ENCODE results near the gene OR2AP1. TPM values are rescaled to one million over a fixed set of nuclear protein-coding genes. Genes with fewer than 3 reads are reported as not detected.
"Not testable (repeated sequence)": the region's sequence is repeated elsewhere in the genome, so short reads cannot be mapped to it uniquely, and the experiment has no call there.

Gene OR2AP1
- total RNA-seq = not detected

DNA sequence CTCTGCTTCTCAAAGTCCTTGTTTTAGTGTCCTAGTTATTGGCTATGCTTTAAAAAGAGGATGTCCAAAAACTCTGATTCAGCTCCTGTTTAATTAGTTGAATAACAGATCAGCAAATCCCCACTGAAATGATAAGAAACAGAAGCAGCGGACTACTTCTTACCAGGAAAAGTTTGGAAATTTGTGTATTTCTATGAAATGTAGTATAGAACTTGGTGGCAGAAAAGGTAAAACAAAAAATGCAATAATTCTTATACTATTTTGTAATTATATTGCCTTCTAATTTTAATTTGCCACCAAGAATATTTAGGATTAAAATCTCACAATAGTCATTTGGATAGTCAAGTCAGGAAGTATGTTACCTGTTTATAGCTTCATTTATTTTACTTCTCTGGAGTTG, at the start of gene OR2AP1:
TSS of gene OR2AP1 (plus strand) at position 301 of the 400 bp plus-strand sequence. CDS start 1,947 bp downstream, outside the sequence.
- Histone ChIP-seq H3K9me3 (peaks cover 14 to 18% of the 10 kb centered on the region in 2 donors), H3K27me3 (no peaks in the 10 kb centered on the region), H3K4me1 (no peaks in the 10 kb centered on the region), H3K36me3 (no peaks in the 10 kb centered on the region), H3K4me3 (no peak within 1 kb of the TSS), H3K27ac (no peak within 1 kb of the TSS)
- 70 to 79% methylated on average over 1 of the region's 1 CpG for WGBS, 2 donors (ENCODE audit: low coverage in 1 of 2)
- in situ Hi-C loops (cut with MboI; ENCODE audit: low pct_ligation_motif_present in 1 of 4, low pct_unique_long_range_greater_than_20kb in 1 of 4, low sequenced_read_pairs in 3 of 4) (no loop called here), intact Hi-C loops (cut with DNase I; ENCODE audit: low total_unique reads) (no loop called here)
- no peak for DNase-seq
- TF ChIP-seq POLR2AphosphoS5 (IDR thresholded peaks at IDR 0.05) (no peak), POLR2A (IDR thresholded peaks at IDR 0.05) (no peak), EP300 (IDR thresholded peaks at IDR 0.05; ENCODE audit: low read depth) (no peak)
- TF ChIP-seq, protein P1, sequence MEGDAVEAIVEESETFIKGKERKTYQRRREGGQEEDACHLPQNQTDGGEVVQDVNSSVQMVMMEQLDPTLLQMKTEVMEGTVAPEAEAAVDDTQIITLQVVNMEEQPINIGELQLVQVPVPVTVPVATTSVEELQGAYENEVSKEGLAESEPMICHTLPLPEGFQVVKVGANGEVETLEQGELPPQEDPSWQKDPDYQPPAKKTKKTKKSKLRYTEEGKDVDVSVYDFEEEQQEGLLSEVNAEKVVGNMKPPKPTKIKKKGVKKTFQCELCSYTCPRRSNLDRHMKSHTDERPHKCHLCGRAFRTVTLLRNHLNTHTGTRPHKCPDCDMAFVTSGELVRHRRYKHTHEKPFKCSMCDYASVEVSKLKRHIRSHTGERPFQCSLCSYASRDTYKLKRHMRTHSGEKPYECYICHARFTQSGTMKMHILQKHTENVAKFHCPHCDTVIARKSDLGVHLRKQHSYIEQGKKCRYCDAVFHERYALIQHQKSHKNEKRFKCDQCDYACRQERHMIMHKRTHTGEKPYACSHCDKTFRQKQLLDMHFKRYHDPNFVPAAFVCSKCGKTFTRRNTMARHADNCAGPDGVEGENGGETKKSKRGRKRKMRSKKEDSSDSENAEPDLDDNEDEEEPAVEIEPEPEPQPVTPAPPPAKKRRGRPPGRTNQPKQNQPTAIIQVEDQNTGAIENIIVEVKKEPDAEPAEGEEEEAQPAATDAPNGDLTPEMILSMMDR (IDR thresholded peaks at IDR 0.05) = no peak

DNA sequence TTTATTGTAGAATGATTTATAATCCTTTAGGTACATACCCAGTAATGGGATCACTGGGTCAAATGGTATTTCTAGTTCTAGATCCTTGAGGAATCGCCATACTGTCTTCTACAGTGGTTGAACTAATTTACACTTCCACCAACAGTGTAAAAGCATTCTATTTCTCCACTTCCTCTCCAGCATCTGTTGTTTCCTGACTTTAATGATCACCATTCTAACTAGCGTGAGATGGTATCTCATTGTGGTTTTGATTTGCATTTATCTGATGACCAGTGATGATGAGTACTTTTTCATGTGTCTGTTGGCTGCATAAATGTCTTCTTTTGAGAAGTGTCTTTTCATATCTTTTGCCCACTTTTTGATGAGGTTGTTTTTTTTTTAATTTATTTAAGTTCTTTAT, 24.0 kb upstream of the OR2AP1 start:
- H3K27me3 ChIP-seq; in situ Hi-C loops (cut with MboI; ENCODE audit: low pct_ligation_motif_present in 1 of 4, low pct_unique_long_range_greater_than_20kb in 1 of 4, low sequenced_read_pairs in 3 of 4); H3K4me3 ChIP-seq; DNase-seq; H3K36me3 ChIP-seq; intact Hi-C loops (cut with DNase I; ENCODE audit: low total_unique reads); H3K27ac ChIP-seq; H3K4me1 ChIP-seq; H3K9me3 ChIP-seq: not testable (repeated sequence)
- 73 to 92% methylated on average over 2 of the region's 2 CpGs for WGBS, 2 donors (ENCODE audit: low coverage in 1 of 2)

DNA sequence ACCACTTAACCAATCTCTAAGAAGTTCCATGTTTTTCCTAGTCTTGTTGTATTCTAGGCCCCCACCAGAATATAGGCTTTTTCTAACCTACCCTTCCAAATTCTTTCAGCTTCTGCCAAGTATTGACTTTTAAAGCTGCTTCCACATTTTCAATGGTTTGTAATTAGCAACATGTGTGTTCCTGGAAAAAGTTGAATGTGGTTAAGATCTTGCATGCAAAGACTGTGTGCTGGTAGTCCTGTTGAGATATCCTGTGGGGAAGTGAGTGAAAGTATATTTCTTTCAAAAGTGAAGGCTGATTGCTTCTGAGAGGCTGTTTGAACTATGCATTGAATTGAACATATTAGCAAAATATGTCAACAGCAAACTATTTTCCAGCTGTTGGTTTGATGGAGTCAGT, 23.5 kb upstream of the OR2AP1 start:
- Histone ChIP-seq H3K4me1 (no peaks in the 10 kb centered on the region), H3K4me3 (no peak overlapping the region), H3K27me3 (no peaks in the 10 kb centered on the region), H3K27ac (no peak overlapping the region), H3K36me3 (no peaks in the 10 kb centered on the region), H3K9me3 (no peaks in the 10 kb centered on the region)
- in situ Hi-C loops (cut with MboI; ENCODE audit: low pct_ligation_motif_present in 1 of 4, low pct_unique_long_range_greater_than_20kb in 1 of 4, low sequenced_read_pairs in 3 of 4) = no loop called here
- TF ChIP-seq EP300 (IDR thresholded peaks at IDR 0.05; ENCODE audit: low read depth) (no peak), POLR2AphosphoS5 (IDR thresholded peaks at IDR 0.05) (no peak), POLR2A (IDR thresholded peaks at IDR 0.05) (no peak)
- TF ChIP-seq, protein P1 (IDR thresholded peaks at IDR 0.05) = no peak
- intact Hi-C loops (cut with DNase I; ENCODE audit: low total_unique reads) = no loop called here
- no peak for DNase-seq

DNA sequence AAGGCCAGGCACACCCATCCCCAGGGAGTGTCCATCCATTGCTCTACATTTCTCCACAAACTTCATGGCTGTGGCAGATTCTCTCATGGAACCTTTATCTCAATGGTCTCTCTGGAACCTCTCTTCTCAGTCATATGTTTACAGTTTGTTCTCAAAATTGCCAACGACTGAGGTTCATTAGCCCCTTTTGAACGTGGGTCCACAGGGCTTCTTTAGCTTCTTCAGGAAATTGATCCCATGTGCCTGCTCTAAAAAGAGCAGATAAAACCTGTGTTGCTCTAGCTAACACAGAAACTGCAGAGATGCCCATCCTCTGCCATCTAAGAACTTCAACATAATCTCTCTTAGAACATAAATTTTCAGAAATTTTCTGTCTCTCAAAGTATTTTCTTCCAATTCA, 23.0 kb upstream of the OR2AP1 start, which contains the start of gene OR6C4:
TSS of gene OR6C4 (plus strand) at position 301 of the 400 bp plus-strand sequence. CDS start 1,625 bp downstream, outside the sequence.
- intact Hi-C loops (cut with DNase I; ENCODE audit: low total_unique reads) = no loop called here
- in situ Hi-C loops (cut with MboI; ENCODE audit: low pct_ligation_motif_present in 1 of 4, low pct_unique_long_range_greater_than_20kb in 1 of 4, low sequenced_read_pairs in 3 of 4) = no loop called here
- H3K27ac ChIP-seq = no peak within 1 kb of the TSS

DNA sequence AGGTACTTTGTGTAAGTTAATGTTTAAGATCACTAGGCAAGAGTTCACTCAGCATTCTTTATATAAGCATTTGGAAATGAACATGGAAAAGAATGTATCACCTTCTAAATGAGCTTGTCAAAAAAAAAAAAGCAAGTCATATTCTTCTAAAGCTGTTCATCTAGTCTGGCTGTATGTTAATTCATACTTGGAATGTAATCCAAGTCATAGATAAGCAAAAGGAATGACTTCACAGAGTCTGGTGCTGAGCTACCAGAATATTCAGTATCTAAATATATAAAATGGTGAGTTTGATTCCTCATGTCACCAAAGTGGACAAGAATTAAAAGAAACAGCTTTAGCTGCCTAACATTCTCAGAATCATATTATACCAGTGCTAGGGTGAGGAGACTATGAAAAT, 18.0 kb upstream of the OR2AP1 start:
- Histone ChIP-seq H3K9me3 (peaks cover 16% of the 10 kb centered on the region in 2 donors), H3K4me3 (no peak overlapping the region), H3K27me3 (no peaks in the 10 kb centered on the region), H3K36me3 (no peaks in the 10 kb centered on the region), H3K4me1 (no peaks in the 10 kb centered on the region), H3K27ac (no peak overlapping the region)
- TF ChIP-seq EP300 (IDR thresholded peaks at IDR 0.05; ENCODE audit: low read depth) = no peak
- TF ChIP-seq, protein P1 (IDR thresholded peaks at IDR 0.05) = no peak
- no peak for TF ChIP-seq POLR2A (IDR thresholded peaks at IDR 0.05)
- no peak for TF ChIP-seq POLR2AphosphoS5 (IDR thresholded peaks at IDR 0.05)
- no peak for DNase-seq
- in situ Hi-C loops (cut with MboI; ENCODE audit: low pct_ligation_motif_present in 1 of 4, low pct_unique_long_range_greater_than_20kb in 1 of 4, low sequenced_read_pairs in 3 of 4) = no loop called here
- intact Hi-C loops (cut with DNase I; ENCODE audit: low total_unique reads) = no loop called here

More for the DNA sequence above, 23.0 kb upstream of the OR2AP1 start, which contains the start of gene OR6C4:
- DNase-seq = no peak
- Histone ChIP-seq H3K4me3 (no peak within 1 kb of the TSS), H3K36me3 (no peaks in the 10 kb centered on the region), H3K4me1 (no peaks in the 10 kb centered on the region), H3K9me3 (no peaks in the 10 kb centered on the region), H3K27me3 (no peaks in the 10 kb centered on the region)
- TF ChIP-seq EP300 (IDR thresholded peaks at IDR 0.05; ENCODE audit: low read depth) = no peak
- TF ChIP-seq POLR2AphosphoS5 (IDR thresholded peaks at IDR 0.05) = no peak
- TF ChIP-seq, protein P1 (IDR thresholded peaks at IDR 0.05) = no peak
- no peak for TF ChIP-seq POLR2A (IDR thresholded peaks at IDR 0.05)
- 30 to 40% methylated on average over 2 of the region's 2 CpGs for WGBS, 2 donors (ENCODE audit: low coverage in 1 of 2)

DNA sequence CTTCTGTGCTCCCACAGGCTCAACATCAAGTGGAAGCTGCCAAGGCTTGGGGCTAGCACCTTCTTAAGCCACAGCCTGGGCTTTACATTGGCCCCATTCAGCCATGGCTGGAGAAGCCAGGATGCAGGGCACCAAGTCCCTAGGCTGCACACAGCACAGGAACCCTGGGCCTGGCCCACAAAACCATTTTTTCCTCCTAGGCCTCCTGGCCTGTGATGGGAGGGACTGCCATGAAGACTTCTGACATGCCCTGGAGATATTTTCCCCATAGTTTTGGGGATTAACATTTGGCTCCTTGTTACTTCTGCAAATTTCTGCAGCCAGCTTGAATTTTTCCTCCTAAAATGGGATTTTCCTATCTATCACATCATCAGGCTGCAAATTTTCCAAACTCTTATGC, 2.2 kb upstream of the OR2AP1 start:
- peaks cover 14 to 18% of the 10 kb centered on the region in 2 donors for H3K9me3 ChIP-seq
- H3K27me3 ChIP-seq, H3K36me3 ChIP-seq: not testable (repeated sequence)

DNA sequence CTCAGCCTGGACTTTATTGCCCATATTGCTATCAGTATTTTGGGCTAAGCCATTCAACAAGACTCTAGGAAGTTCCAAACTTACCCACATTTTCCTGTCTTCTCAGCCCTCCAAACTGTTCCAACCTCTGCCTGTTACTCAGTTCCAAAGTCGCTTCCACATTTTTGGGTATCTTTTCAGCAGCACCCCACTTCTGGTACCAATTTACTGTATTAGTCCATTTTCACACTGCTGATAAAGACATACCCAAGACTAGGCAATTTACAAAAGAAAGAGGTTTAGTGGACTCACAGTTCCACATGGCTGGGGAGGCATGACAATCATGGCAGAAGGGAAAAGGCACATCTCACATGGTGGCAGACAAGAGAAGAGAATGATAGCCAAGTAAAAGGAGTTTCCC, 1.6 kb upstream of the OR2AP1 start:
- peaks cover 14 to 18% of the 10 kb centered on the region in 2 donors for H3K9me3 ChIP-seq
- DNase-seq; H3K4me3 ChIP-seq; H3K4me1 ChIP-seq; intact Hi-C loops (cut with DNase I; ENCODE audit: low total_unique reads); in situ Hi-C loops (cut with MboI; ENCODE audit: low pct_ligation_motif_present in 1 of 4, low pct_unique_long_range_greater_than_20kb in 1 of 4, low sequenced_read_pairs in 3 of 4); H3K27ac ChIP-seq; H3K27me3 ChIP-seq; H3K36me3 ChIP-seq: not testable (repeated sequence)
- 71 to 96% methylated on average over 1 of the region's 1 CpG for WGBS, 2 donors (ENCODE audit: low coverage in 1 of 2)

More for the DNA sequence above, 2.2 kb upstream of the OR2AP1 start:
- DNase-seq; intact Hi-C loops (cut with DNase I; ENCODE audit: low total_unique reads); H3K4me1 ChIP-seq; H3K27ac ChIP-seq; in situ Hi-C loops (cut with MboI; ENCODE audit: low pct_ligation_motif_present in 1 of 4, low pct_unique_long_range_greater_than_20kb in 1 of 4, low sequenced_read_pairs in 3 of 4); H3K4me3 ChIP-seq: not testable (repeated sequence)
